ENCODE results near the gene ZNF211. TPM values are rescaled to one million over a fixed set of nuclear protein-coding genes. Genes with fewer than 3 reads are reported as not detected.

ZNF211 gene
- total RNA-seq, 2 experiments from 2014 or later: 5.5 to 6.6 TPM

DNA sequence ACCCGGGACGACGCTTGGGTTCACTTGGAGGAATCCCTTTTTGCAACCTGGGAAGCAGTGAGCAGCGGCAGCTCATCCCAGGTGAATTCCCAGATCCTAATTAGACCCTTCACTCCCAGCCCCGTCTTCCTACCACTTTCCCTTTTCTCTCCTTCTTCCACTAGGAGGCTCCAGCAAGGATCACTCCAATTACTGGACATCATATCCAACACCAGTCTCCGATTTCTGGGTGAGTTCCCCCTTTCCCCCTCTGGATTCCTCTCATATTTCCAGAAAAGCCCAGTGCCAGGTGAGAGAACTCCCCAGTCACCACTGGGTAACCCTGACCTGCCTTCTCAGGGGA, 18.7 kb downstream of the ZNF211 start:
- ChIA-PET POLR2A (no interaction called here), CTCF (no interaction called here)

DNA sequence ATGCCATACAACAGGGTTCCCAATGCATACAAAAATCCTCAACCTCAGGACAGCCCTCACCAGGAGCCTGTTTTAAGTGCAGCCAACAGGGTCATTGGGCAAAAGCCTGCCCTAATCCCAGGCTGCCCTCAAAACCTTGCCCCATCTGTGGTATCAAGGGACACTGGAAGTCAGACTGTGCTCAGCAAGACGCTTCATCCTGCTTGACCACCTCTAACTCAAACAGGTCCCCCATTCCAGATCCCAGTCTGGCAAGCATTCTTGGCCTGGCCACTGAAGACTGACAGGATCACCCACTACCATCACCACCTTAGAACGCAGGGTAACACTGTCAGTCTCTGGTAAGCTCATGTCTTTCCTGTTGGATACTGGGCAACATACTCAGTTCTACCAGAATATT, 20.7 kb downstream of the ZNF211 start:
- CTCF ChIA-PET: no interaction called here
- POLR2A ChIA-PET: no interaction called here

DNA sequence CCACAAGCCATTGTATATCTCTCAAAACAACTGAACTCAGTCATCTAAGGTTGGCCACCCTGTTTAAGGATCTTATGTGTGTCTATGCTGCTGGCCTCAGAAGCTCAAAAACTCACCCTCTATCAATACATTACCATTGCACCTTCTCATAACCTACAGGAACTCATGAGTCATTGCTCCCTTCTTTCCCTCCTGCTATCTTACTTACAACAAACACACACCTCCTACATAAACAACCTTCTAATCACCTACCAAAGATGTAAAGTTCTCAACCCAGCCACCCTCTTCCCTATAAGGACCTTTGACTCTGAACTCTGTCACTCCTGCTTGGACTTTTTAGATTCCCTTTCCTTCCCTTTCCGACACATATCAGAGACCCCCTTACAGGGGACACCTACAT, 22.5 kb downstream of the ZNF211 start:
- CTCF ChIA-PET: no interaction called here
- POLR2A ChIA-PET: no interaction called here

GRCh38 chr19:57656346-57656745, 23.4 kb downstream of the ZNF211 start:
- CTCF ChIA-PET: no interaction called here
- POLR2A ChIA-PET: no interaction called here

GRCh38 chr19:57664269-57665127, 31.5 kb downstream of the ZNF211 start:
- ChIA-PET POLR2A (interaction anchor here (0.5 to 0.6 kb wide), 2 partner anchors 252 to 381 kb away, joined by 3 read pairs; no protein-coding TSS in a partner anchor), CTCF (no interaction called here)

GRCh38 chr19:57665261-57665806, 32.4 kb downstream of the ZNF211 start:
- ChIA-PET POLR2A (no interaction called here), CTCF (no interaction called here)

GRCh38 chr19:57667228-57667627, 34.3 kb downstream of the ZNF211 start:
- ChIA-PET POLR2A (no interaction called here), CTCF (no interaction called here)

- CTCF ChIA-PET: no interaction called here
These were observed 35.7 kb downstream of the ZNF211 start, which contains the start of gene ZSCAN4 for GRCh38 chr19:57668635-57669034. Gene ZSCAN4 (plus strand): TSS chr19:57668935. CDS start chr19:57676146, 7,211 bp downstream.

GRCh38 chr19:57671124-57671895, 38.3 kb downstream of the ZNF211 start:
- CTCF ChIA-PET: interaction anchor here (0.6 to 0.7 kb wide), 2 partner anchors 30 to 254 kb away, joined by 4 read pairs; no protein-coding TSS in a partner anchor
- POLR2A ChIA-PET: no interaction called here

More at GRCh38 chr19:57668635-57669034, 35.7 kb downstream of the ZNF211 start, which contains the start of gene ZSCAN4:
- POLR2A ChIA-PET: no interaction called here

DNA sequence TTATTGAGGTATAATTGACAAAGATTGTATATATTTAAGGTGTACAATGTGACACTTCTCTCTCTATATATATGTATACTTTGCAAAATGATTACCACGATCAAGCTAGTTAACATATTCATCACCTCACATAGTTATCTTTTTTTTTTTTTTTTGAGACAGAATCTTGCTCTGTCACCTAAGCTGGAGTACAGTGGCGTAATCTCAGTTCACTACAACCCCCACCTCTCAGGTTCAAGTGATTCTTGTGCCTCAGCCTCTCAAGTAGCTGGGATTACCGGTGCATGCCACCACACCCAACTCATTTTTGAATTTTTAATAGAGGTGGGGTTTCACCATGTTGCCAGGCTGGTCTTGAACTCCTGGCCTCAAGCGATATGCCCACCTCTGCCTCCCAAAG, 39.5 kb downstream of the ZNF211 start:
- ChIA-PET POLR2A (no interaction called here), CTCF (no interaction called here)

- ChIA-PET CTCF (no interaction called here), POLR2A (no interaction called here)
These were observed 42.9 kb downstream of the ZNF211 start for GRCh38 chr19:57675881-57676280.

DNA sequence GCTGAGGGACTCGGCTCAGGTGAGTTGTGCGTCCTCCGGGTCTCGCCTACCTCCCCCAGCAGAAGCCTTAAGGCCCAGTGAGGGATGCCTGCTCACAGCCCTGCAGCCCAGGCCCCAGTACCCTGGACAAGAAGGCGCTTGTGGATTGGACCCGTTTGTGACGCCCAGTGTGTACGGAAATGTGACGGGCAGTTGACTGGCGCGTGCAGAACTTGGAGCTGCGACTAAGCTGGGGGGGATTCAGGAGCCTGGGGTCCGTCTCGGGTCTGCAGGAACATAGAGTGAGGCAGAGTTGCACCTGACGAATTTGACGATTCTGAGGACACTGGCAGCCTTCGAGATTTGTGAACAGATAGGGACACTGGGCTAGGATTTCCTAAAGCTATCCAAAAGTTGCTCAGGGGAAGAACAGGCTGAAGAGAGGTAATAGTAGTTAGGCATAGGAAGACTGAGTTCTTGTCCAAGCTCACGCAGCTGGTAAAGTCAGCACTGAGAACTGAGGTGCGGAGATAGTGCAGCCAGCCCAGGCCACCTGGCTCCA, 49.3 kb downstream of the ZNF211 start:
- POLR2A ChIA-PET: no interaction called here

DNA sequence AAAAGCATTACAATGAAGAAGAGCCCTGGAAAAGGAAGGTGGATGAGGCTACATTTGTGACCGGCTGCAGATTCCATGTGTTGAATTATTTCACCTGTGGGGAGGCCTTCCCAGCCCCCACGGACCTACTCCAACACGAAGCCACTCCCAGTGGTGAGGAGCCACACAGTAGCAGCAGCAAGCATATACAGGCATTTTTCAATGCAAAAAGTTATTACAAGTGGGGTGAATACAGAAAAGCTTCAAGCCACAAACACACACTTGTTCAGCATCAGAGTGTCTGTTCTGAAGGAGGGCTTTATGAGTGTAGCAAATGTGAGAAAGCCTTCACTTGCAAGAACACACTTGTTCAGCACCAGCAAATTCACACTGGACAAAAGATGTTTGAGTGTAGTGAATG, 53.8 kb downstream of the ZNF211 start:
- ChIA-PET POLR2A (interaction anchor here (0.6 kb wide), 1 partner anchor 484 kb away, joined by 3 read pairs; no protein-coding TSS in a partner anchor), CTCF (no interaction called here)

More for the DNA sequence above, 49.3 kb downstream of the ZNF211 start:
- CTCF ChIA-PET: interaction anchor here (0.6 to 2.0 kb wide), 8 partner anchors 19 to 320 kb away, joined by 3 to 4 read pairs (median 3); partner anchors contain the start of genes ZNF134, ZNF211, ZNF606 and ZNF671

- ChIA-PET POLR2A (interaction anchor here (0.6 kb wide), 1 partner anchor 483 kb away, joined by 3 read pairs; no protein-coding TSS in a partner anchor), CTCF (no interaction called here)
These were observed 54.5 kb downstream of the ZNF211 start for GRCh38 chr19:57687363-57688010.

- POLR2A ChIA-PET: interaction anchor here (0.6 kb wide), 1 partner anchor 698 kb away, joined by 3 read pairs; no protein-coding TSS in a partner anchor
These were observed 55.2 kb downstream of the ZNF211 start for GRCh38 chr19:57688011-57688763.

DNA sequence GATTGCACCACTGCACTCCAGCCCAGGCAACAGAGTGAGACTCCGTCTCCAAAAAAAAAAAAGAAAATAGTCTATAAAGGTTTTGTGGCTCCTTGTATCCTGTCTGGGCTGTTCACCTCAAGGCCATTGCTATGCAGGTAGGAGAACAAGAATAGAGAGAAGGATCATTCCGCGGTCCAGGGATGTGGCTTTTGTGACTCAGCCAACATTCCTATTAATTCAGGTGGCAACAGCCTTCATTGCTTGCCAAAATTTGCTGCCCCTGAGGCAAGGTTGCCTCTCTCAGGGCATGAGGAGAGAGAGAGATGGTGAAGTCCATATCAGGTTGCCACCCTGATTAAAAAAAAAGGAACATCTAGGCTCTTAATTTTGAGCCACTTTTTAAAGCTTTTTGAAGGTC, 56.8 kb downstream of the ZNF211 start:
- CTCF ChIA-PET: no interaction called here

More at GRCh38 chr19:57688011-57688763, 55.2 kb downstream of the ZNF211 start:
- CTCF ChIA-PET: no interaction called here

More for the DNA sequence above, 56.8 kb downstream of the ZNF211 start:
- POLR2A ChIA-PET: no interaction called here
